Esophagus squamous epithelium (tissue), 4 donors: ENCODE measurements around the gene EDN2.

ENCODE experiments used
- POLR2A ChIP-seq, 4 donors: fragments of 450-650 bp; IDR thresholded peaks; one replicate each; pipeline ENCODE4 v1.6.1; 2017; ENCODE audit warnings: antibody characterized with exemption in 4 of 4, mild to moderate bottlenecking in 4 of 4, moderate library complexity in 3 of 4
- TF ChIP-seq, protein P1 (sequence below), 6 experiments: fragments of 450-650 bp in 4 of 6; fragments of 200-600 bp in 2 of 6; sonication (generic) in 2 of 6; IDR thresholded peaks; one replicate each; pipeline ENCODE4 v1.5.1; 2016 to 2019; ENCODE audit warnings: antibody characterized with exemption in 6 of 6, mild to moderate bottlenecking in 4 of 6, moderate library complexity in 4 of 6

DNA sequence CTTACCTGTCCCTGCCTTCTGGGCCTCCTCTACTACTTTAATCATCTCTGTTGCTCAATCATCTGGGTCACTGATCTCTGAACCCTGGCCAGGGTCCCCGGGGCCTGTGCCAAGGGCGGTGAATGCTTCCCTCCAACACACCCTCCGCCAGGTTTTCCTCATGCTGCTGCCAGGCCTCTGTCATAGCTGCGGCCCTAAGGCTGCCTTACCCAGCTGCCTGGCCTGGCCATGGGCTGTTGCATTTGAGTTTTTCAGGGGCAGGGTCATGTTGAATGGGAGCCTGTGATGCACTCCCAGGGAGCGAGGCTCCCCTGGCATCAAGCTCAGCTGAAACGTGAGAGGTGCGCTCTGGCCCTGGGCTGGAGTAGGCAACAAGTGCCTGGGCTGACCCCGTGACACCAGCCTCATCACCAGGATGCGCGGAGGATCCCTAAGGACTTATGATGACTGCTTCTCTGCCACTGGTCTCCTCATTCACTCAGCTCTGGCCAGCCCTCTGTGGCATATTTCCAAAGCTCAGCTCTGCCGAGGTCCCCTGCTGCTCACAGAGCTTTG lies 7.6 kb downstream of the EDN2 start:
- TF ChIP-seq, protein P1, sequence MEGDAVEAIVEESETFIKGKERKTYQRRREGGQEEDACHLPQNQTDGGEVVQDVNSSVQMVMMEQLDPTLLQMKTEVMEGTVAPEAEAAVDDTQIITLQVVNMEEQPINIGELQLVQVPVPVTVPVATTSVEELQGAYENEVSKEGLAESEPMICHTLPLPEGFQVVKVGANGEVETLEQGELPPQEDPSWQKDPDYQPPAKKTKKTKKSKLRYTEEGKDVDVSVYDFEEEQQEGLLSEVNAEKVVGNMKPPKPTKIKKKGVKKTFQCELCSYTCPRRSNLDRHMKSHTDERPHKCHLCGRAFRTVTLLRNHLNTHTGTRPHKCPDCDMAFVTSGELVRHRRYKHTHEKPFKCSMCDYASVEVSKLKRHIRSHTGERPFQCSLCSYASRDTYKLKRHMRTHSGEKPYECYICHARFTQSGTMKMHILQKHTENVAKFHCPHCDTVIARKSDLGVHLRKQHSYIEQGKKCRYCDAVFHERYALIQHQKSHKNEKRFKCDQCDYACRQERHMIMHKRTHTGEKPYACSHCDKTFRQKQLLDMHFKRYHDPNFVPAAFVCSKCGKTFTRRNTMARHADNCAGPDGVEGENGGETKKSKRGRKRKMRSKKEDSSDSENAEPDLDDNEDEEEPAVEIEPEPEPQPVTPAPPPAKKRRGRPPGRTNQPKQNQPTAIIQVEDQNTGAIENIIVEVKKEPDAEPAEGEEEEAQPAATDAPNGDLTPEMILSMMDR (IDR thresholded peaks at IDR 0.05), result no peak
- no peak for TF ChIP-seq POLR2A (IDR thresholded peaks at IDR 0.05)
